WTC11 (cell line): ENCODE results near the gene MACROD2. TPM values are rescaled to one million over a fixed set of nuclear protein-coding genes. Genes with fewer than 3 reads are reported as not detected.

Source experiments
- ATAC-seq: fragments of 200-7000 bp; cut with Tn5 transposase; 2 replicates; pipeline ENCODE4 v1.10.0; 2021; ENCODE audit warnings: mild to moderate bottlenecking, moderate library complexity
- CTCF ChIA-PET: fragments of 300-600 bp; sonication (Branson Sonifier 250); formaldehyde crosslinking; loops from one replicate; lab custom pipeline; 2021; ENCODE audit warnings: antibody characterized with exemption; lab: Charles Lee
- POLR2A ChIA-PET: fragments of 350-600 bp; sonication (Branson Sonifier 250); formaldehyde crosslinking; loops from one replicate; lab custom pipeline; 2021; ENCODE audit warnings: antibody characterized with exemption; lab: Charles Lee
- DNase-seq: peaks from one replicate; pipeline ENCODE4 v3.0.0; 2021; ENCODE audit warnings: low spot score
- H3K27ac Mint-ChIP-seq: 2 replicates; pipeline ENCODE4 v1.8.0; 2021; ENCODE audit warnings: mixed read lengths
- H3K27me3 Mint-ChIP-seq: 2 replicates; pipeline ENCODE4 v1.8.0; 2021; ENCODE audit warnings: low read depth, mild to moderate bottlenecking, moderate library complexity, mixed read lengths
- H3K36me3 Mint-ChIP-seq: 2 replicates; pipeline ENCODE4 v1.8.0; 2021; ENCODE audit warnings: mixed read lengths
- H3K4me1 Mint-ChIP-seq: 2 replicates; pipeline ENCODE4 v1.8.0; 2022; ENCODE audit warnings: mixed read lengths
- H3K4me3 Mint-ChIP-seq: 2 replicates; pipeline ENCODE4 v1.8.0; 2021; ENCODE audit warnings: mild to moderate bottlenecking, moderate library complexity, mixed read lengths
- H3K9me3 Mint-ChIP-seq: 2 replicates; pipeline ENCODE4 v1.8.0; 2021; ENCODE audit warnings: mixed read lengths
- CREB1 ChIP-seq: sonication (generic); formaldehyde crosslinking; IDR thresholded peaks from 2 replicates; pipeline ENCODE4 v1.8.0; 2023; ENCODE audit warnings: mild to moderate bottlenecking, missing genetic modification reagents
- ESRRA ChIP-seq: sonication (generic); formaldehyde crosslinking; IDR thresholded peaks from 2 replicates; pipeline ENCODE4 v1.8.1; 2022; ENCODE audit warnings: mild to moderate bottlenecking, missing genetic modification reagents, borderline replicate concordance
- FOXJ3 ChIP-seq: sonication (generic); formaldehyde crosslinking; IDR thresholded peaks from 2 replicates; pipeline ENCODE4 v1.9.0; 2021; ENCODE audit warnings: missing genetic modification reagents, mild to moderate bottlenecking, borderline replicate concordance
- IRF2 ChIP-seq: sonication (generic); formaldehyde crosslinking; IDR thresholded peaks from 2 replicates; pipeline ENCODE4 v1.8.0; 2022; ENCODE audit warnings: low read depth, missing genetic modification reagents, borderline replicate concordance
- NFATC4 ChIP-seq: fragments of 250-450 bp; sonication (Bioruptor Pico); IDR thresholded peaks from 2 replicates; pipeline ENCODE4 v1.9.0; 2021; ENCODE audit warnings: mild to moderate bottlenecking
- NR2C2 ChIP-seq: sonication (generic); formaldehyde crosslinking; IDR thresholded peaks from 2 replicates; pipeline ENCODE4 v1.8.0; 2022; ENCODE audit warnings: mild to moderate bottlenecking, missing genetic modification reagents
- OVOL2 ChIP-seq: fragments of 250-450 bp; sonication (Bioruptor Pico); IDR thresholded peaks from 2 replicates; pipeline ENCODE4 v1.9.0; 2021; ENCODE audit warnings: mild to moderate bottlenecking, borderline replicate concordance
- SMAD3 ChIP-seq: sonication (generic); formaldehyde crosslinking; IDR thresholded peaks from 2 replicates; pipeline ENCODE4 v1.8.0; 2022; ENCODE audit warnings: missing genetic modification reagents, mild to moderate bottlenecking, borderline replicate concordance
- SMAD4 ChIP-seq: sonication (generic); formaldehyde crosslinking; IDR thresholded peaks from 2 replicates; pipeline ENCODE4 v1.8.0; 2022; ENCODE audit warnings: mild to moderate bottlenecking, missing genetic modification reagents
- TCF7 ChIP-seq: sonication (generic); formaldehyde crosslinking; IDR thresholded peaks from 2 replicates; pipeline ENCODE4 v1.8.0; 2022; ENCODE audit warnings: mild to moderate bottlenecking, low read depth, missing genetic modification reagents, moderate library complexity
- TEAD4 ChIP-seq: sonication (generic); formaldehyde crosslinking; IDR thresholded peaks from 2 replicates; pipeline ENCODE4 v1.8.0; 2022; ENCODE audit warnings: mild to moderate bottlenecking, missing genetic modification reagents
- ZBTB21 ChIP-seq: sonication (generic); formaldehyde crosslinking; IDR thresholded peaks from 2 replicates; pipeline ENCODE4 v1.8.1; 2023; ENCODE audit warnings: mild to moderate bottlenecking, missing genetic modification reagents, borderline replicate concordance
- ZNF317 ChIP-seq: sonication (generic); formaldehyde crosslinking; IDR thresholded peaks from 2 replicates; pipeline ENCODE4 v1.8.1; 2023; ENCODE audit warnings: low read depth, mild to moderate bottlenecking, moderate library complexity, missing genetic modification reagents, borderline replicate concordance
- ZNF416 ChIP-seq: fragments of 250-450 bp; sonication (Bioruptor Pico); IDR thresholded peaks from 2 replicates; pipeline ENCODE4 v1.9.0; 2021; ENCODE audit warnings: mild to moderate bottlenecking, inconsistent platforms
- total RNA-seq: library from RNA; stranded (reverse); gene quantifications from 3 replicates; pipeline ENCODE4 v1.2.3, GENCODE V29; 2021
- TF ChIP-seq, protein P1 (sequence below): sonication (generic); formaldehyde crosslinking; IDR thresholded peaks from 2 replicates; pipeline ENCODE4 v1.8.1; 2023; ENCODE audit warnings: mild to moderate bottlenecking, missing genetic modification reagents, borderline replicate concordance
- TF ChIP-seq, protein P2 (sequence below): fragments of 250-450 bp; sonication (Bioruptor Pico); IDR thresholded peaks from 2 replicates; pipeline ENCODE4 v1.9.0; 2021; ENCODE audit warnings: mild to moderate bottlenecking
- TF ChIP-seq, protein P3 (sequence below): sonication (generic); formaldehyde crosslinking; conservative IDR thresholded peaks from 2 replicates; pipeline ENCODE4 v1.8.1; 2022; ENCODE audit warnings: mild to moderate bottlenecking, missing genetic modification reagents
- TF ChIP-seq, protein P4 (sequence below): fragments of 250-450 bp; sonication (Bioruptor Pico); IDR thresholded peaks from 2 replicates; pipeline ENCODE4 v1.9.0; 2021; ENCODE audit warnings: mild to moderate bottlenecking
- TF ChIP-seq, protein P5 (sequence below): sonication (generic); formaldehyde crosslinking; IDR thresholded peaks from 2 replicates; pipeline ENCODE4 v1.8.1; 2022; ENCODE audit warnings: mild to moderate bottlenecking, missing genetic modification reagents, moderate library complexity, borderline replicate concordance
- TF ChIP-seq, protein P6 (sequence below): sonication (generic); formaldehyde crosslinking; IDR thresholded peaks from 2 replicates; pipeline ENCODE4 v1.8.0; 2023; ENCODE audit warnings: missing genetic modification reagents, mild to moderate bottlenecking, borderline replicate concordance
- TF ChIP-seq, protein P7 (sequence below): fragments of 250-450 bp; sonication (Bioruptor Pico); IDR thresholded peaks from 2 replicates; pipeline ENCODE4 v1.8.0; 2021; ENCODE audit warnings: mild to moderate bottlenecking
- TF ChIP-seq, protein P8 (sequence below): sonication (generic); formaldehyde crosslinking; IDR thresholded peaks from 2 replicates; pipeline ENCODE4 v1.8.1; 2022; ENCODE audit warnings: mild to moderate bottlenecking, moderate library complexity, missing genetic modification reagents

MACROD2 gene
- total RNA-seq, 1 experiment from 2014 or later, result 4.1 TPM

DNA sequence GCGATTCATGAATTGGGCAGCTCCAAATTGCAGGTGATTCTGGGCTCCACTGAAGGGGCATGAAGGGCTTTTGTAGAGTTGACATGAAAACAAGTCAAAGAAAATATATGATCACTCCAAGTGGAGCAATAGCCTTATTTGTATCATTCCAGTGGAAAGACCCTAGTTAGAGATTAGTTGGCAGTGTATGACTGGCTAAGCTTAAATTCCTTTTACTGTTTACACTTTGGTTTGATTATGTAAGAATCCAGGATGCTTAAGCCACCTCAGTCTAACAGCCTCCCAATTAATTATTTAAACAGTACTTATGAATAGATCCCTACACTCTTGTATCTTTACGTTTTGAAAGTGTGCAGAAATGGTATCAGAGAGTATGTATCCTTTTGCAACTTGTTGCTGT is 1865.5 kb downstream of the MACROD2 start (continued):
- TF ChIP-seq, protein P1, sequence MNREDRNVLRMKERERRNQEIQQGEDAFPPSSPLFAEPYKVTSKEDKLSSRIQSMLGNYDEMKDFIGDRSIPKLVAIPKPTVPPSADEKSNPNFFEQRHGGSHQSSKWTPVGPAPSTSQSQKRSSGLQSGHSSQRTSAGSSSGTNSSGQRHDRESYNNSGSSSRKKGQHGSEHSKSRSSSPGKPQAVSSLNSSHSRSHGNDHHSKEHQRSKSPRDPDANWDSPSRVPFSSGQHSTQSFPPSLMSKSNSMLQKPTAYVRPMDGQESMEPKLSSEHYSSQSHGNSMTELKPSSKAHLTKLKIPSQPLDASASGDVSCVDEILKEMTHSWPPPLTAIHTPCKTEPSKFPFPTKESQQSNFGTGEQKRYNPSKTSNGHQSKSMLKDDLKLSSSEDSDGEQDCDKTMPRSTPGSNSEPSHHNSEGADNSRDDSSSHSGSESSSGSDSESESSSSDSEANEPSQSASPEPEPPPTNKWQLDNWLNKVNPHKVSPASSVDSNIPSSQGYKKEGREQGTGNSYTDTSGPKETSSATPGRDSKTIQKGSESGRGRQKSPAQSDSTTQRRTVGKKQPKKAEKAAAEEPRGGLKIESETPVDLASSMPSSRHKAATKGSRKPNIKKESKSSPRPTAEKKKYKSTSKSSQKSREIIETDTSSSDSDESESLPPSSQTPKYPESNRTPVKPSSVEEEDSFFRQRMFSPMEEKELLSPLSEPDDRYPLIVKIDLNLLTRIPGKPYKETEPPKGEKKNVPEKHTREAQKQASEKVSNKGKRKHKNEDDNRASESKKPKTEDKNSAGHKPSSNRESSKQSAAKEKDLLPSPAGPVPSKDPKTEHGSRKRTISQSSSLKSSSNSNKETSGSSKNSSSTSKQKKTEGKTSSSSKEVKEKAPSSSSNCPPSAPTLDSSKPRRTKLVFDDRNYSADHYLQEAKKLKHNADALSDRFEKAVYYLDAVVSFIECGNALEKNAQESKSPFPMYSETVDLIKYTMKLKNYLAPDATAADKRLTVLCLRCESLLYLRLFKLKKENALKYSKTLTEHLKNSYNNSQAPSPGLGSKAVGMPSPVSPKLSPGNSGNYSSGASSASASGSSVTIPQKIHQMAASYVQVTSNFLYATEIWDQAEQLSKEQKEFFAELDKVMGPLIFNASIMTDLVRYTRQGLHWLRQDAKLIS (CRISPR knock-in tag), result no peak
- TF ChIP-seq, protein P2, sequence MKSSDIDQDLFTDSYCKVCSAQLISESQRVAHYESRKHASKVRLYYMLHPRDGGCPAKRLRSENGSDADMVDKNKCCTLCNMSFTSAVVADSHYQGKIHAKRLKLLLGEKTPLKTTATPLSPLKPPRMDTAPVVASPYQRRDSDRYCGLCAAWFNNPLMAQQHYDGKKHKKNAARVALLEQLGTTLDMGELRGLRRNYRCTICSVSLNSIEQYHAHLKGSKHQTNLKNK, result no peak
- TF ChIP-seq, protein P3, sequence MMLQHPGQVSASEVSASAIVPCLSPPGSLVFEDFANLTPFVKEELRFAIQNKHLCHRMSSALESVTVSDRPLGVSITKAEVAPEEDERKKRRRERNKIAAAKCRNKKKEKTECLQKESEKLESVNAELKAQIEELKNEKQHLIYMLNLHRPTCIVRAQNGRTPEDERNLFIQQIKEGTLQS (CRISPR knock-in tag), result no peak
- TF ChIP-seq ESRRA (CRISPR knock-in tag) (no peak), IRF2 (no peak), ZNF317 (CRISPR knock-in tag) (no peak), NFATC4 (CRISPR knock-in tag) (no peak), TEAD4 (CRISPR knock-in tag) (no peak), TCF7 (CRISPR knock-in tag) (no peak), ZNF416 (no peak)
- TF ChIP-seq, protein P4, sequence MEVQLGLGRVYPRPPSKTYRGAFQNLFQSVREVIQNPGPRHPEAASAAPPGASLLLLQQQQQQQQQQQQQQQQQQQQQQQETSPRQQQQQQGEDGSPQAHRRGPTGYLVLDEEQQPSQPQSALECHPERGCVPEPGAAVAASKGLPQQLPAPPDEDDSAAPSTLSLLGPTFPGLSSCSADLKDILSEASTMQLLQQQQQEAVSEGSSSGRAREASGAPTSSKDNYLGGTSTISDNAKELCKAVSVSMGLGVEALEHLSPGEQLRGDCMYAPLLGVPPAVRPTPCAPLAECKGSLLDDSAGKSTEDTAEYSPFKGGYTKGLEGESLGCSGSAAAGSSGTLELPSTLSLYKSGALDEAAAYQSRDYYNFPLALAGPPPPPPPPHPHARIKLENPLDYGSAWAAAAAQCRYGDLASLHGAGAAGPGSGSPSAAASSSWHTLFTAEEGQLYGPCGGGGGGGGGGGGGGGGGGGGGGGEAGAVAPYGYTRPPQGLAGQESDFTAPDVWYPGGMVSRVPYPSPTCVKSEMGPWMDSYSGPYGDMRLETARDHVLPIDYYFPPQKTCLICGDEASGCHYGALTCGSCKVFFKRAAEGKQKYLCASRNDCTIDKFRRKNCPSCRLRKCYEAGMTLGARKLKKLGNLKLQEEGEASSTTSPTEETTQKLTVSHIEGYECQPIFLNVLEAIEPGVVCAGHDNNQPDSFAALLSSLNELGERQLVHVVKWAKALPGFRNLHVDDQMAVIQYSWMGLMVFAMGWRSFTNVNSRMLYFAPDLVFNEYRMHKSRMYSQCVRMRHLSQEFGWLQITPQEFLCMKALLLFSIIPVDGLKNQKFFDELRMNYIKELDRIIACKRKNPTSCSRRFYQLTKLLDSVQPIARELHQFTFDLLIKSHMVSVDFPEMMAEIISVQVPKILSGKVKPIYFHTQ (CRISPR knock-in tag), result no peak
- TF ChIP-seq, protein P5, sequence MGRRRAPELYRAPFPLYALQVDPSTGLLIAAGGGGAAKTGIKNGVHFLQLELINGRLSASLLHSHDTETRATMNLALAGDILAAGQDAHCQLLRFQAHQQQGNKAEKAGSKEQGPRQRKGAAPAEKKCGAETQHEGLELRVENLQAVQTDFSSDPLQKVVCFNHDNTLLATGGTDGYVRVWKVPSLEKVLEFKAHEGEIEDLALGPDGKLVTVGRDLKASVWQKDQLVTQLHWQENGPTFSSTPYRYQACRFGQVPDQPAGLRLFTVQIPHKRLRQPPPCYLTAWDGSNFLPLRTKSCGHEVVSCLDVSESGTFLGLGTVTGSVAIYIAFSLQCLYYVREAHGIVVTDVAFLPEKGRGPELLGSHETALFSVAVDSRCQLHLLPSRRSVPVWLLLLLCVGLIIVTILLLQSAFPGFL (CRISPR knock-in tag), result no peak
- TF ChIP-seq, protein P6, sequence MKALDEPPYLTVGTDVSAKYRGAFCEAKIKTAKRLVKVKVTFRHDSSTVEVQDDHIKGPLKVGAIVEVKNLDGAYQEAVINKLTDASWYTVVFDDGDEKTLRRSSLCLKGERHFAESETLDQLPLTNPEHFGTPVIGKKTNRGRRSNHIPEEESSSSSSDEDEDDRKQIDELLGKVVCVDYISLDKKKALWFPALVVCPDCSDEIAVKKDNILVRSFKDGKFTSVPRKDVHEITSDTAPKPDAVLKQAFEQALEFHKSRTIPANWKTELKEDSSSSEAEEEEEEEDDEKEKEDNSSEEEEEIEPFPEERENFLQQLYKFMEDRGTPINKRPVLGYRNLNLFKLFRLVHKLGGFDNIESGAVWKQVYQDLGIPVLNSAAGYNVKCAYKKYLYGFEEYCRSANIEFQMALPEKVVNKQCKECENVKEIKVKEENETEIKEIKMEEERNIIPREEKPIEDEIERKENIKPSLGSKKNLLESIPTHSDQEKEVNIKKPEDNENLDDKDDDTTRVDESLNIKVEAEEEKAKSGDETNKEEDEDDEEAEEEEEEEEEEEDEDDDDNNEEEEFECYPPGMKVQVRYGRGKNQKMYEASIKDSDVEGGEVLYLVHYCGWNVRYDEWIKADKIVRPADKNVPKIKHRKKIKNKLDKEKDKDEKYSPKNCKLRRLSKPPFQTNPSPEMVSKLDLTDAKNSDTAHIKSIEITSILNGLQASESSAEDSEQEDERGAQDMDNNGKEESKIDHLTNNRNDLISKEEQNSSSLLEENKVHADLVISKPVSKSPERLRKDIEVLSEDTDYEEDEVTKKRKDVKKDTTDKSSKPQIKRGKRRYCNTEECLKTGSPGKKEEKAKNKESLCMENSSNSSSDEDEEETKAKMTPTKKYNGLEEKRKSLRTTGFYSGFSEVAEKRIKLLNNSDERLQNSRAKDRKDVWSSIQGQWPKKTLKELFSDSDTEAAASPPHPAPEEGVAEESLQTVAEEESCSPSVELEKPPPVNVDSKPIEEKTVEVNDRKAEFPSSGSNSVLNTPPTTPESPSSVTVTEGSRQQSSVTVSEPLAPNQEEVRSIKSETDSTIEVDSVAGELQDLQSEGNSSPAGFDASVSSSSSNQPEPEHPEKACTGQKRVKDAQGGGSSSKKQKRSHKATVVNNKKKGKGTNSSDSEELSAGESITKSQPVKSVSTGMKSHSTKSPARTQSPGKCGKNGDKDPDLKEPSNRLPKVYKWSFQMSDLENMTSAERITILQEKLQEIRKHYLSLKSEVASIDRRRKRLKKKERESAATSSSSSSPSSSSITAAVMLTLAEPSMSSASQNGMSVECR (CRISPR knock-in tag), result no peak

DNA sequence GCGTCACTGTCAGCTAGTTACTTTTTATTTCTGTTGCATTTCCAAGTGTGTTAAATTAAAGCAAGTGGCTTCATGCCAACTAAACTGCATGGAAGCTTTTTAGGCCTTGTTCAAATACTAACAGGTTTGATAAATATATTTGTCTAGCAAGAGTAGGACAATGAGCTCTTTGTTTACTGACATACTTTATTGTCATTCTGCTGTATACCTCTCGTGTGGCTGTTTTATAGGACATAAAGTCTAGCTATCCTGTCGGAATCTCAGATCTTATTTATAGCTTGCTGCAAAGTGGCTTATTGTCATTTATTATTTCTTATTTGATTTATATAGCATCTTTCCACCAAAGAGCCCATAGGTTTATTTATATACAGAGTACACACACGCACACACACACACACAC is 1866.9 kb downstream of the MACROD2 start:
- ATAC-seq, result no peak
- TF ChIP-seq, protein P7, sequence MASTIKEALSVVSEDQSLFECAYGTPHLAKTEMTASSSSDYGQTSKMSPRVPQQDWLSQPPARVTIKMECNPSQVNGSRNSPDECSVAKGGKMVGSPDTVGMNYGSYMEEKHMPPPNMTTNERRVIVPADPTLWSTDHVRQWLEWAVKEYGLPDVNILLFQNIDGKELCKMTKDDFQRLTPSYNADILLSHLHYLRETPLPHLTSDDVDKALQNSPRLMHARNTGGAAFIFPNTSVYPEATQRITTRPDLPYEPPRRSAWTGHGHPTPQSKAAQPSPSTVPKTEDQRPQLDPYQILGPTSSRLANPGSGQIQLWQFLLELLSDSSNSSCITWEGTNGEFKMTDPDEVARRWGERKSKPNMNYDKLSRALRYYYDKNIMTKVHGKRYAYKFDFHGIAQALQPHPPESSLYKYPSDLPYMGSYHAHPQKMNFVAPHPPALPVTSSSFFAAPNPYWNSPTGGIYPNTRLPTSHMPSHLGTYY (CRISPR knock-in tag), result no peak
- no peak for TF ChIP-seq SMAD4
- TF ChIP-seq ZBTB21, result no peak
- TF ChIP-seq NFATC4 (CRISPR knock-in tag), result no peak
- TF ChIP-seq, protein P8, sequence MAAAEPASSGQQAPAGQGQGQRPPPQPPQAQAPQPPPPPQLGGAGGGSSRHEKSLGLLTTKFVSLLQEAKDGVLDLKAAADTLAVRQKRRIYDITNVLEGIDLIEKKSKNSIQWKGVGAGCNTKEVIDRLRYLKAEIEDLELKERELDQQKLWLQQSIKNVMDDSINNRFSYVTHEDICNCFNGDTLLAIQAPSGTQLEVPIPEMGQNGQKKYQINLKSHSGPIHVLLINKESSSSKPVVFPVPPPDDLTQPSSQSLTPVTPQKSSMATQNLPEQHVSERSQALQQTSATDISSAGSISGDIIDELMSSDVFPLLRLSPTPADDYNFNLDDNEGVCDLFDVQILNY (CRISPR knock-in tag), result no peak
- TF ChIP-seq CREB1, result no peak
- no peak for TF ChIP-seq NR2C2 (CRISPR knock-in tag)
- no peak for TF ChIP-seq OVOL2 (CRISPR knock-in tag)
- TF ChIP-seq FOXJ3 (CRISPR knock-in tag), result no peak
- no peak for TF ChIP-seq SMAD3
- no peak for TF ChIP-seq ZNF317 (CRISPR knock-in tag)

More for the DNA sequence above, 1866.9 kb downstream of the MACROD2 start:
- Mint-ChIP-seq H3K36me3 (0 out of 2 replicates have a peak, but pooled peaks cover 5% of the 10 kb centered on the region), H3K4me3 (no peak overlapping the region), H3K9me3 (no peaks in the 10 kb centered on the region), H3K27me3 (no peaks in the 10 kb centered on the region), H3K27ac (no peak overlapping the region), H3K4me1 (peaks cover 7% of the 10 kb centered on the region; the same call in 1 of the 2 replicates)
- CTCF ChIA-PET, result no interaction called here
- POLR2A ChIA-PET, result no interaction called here
- no peak for DNase-seq
